ENCODE data around the gene HMGCL.
A peak's percentile ranks its signal among the peaks of the same experiment; 100 is the strongest.

HMGCL gene

DNA sequence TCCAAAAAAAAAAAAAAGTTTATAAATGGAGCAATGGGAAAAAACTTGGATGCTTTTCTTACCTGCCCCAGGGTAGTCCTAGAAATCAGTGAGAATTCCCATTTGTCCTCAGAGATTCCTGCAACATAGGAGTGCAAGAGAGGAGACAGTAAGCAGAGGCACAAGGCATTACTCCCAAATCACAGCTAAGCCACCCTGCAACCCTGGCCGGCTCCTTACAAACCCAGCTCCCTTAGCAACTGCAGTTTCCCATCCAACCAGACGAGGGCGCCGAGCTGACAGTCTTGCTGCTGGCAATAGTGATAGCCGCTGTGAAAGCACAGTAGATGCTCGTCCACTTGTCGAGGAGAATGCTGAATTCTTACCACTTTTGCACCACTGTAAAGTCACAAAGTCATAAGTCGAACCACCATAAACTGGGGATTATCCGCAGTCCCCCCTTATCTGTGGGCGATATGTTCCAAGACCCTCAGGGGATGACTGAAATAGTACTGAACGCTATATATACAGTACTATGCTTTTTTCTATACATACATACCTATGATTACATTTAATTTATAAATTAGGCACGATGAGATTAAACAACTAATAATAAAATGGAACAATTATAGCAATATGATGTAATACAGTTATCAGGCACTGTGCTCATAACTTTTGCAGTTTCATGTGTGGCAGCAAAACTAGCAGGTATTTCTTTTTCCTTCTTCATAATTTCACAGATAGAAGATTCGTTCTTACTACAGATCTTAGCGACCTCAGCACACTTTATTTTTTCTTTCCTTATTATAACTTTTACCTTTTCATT, 53.0 kb downstream of the HMGCL start:
- no peak for DNase-seq (ENCODE audit: extremely low read depth, low read depth)
- H3K4me3 ChIP-seq (replicated peaks; ENCODE audit: low read depth, low read length): no peak overlapping the region
- TF ChIP-seq, protein P1, sequence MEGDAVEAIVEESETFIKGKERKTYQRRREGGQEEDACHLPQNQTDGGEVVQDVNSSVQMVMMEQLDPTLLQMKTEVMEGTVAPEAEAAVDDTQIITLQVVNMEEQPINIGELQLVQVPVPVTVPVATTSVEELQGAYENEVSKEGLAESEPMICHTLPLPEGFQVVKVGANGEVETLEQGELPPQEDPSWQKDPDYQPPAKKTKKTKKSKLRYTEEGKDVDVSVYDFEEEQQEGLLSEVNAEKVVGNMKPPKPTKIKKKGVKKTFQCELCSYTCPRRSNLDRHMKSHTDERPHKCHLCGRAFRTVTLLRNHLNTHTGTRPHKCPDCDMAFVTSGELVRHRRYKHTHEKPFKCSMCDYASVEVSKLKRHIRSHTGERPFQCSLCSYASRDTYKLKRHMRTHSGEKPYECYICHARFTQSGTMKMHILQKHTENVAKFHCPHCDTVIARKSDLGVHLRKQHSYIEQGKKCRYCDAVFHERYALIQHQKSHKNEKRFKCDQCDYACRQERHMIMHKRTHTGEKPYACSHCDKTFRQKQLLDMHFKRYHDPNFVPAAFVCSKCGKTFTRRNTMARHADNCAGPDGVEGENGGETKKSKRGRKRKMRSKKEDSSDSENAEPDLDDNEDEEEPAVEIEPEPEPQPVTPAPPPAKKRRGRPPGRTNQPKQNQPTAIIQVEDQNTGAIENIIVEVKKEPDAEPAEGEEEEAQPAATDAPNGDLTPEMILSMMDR (IDR thresholded peaks at IDR 0.05; ENCODE audit: low read depth, low read length, missing control alignments): peak; percentile 76

DNA sequence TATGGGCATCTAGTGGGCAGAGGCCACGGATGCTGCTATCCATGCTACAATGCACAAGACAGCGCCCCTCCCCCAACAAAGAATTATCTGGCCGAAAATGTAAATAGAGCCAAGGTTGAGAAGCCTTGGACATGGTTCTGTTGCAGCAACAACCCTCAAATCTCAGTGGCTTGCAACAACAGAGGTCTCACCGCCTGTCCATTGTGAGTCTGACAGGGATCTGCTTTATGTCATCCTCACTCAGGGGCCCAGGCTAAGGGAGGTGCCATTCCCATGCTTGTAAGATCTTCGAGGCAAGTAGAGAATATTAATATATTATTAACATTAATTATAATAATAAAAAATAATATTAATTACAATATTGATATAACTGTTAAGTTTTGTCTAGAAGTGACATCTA, 56.5 kb downstream of the HMGCL start:
- H3K4me3 ChIP-seq (replicated peaks; ENCODE audit: low read depth, low read length): no peak overlapping the region
- TF ChIP-seq, protein P1 (IDR thresholded peaks at IDR 0.05; ENCODE audit: low read depth, low read length, missing control alignments): no peak
- DNase-seq (ENCODE audit: extremely low read depth, low read depth): no peak

DNA sequence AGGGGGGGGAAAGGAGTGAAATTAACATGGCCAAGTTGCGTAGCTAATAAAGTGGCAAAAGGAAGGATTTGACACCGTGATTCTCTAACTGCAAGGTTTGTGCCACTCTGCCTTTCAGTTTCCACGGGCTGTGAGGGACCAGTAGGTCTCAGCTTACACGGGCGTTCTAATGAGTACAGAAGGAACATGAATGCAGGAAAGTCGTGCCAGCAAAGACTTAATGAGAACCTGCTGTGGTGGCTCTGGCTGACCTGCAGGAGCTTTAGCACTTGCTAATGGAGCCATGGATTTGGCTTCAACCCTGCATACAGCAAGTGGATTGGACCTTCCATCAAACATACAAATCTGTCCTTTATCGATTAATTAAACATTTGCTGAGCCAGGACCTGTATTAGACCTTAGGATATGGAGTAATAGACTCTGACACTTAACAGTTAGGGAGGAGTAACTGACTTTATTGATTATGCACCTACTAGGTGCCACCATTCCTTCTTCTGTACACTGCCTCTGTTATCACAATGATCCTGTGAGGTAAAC, 62.1 kb downstream of the HMGCL start:
- no peak overlapping the region for H3K4me3 ChIP-seq (replicated peaks; ENCODE audit: low read depth, low read length)
- TF ChIP-seq, protein P1 (IDR thresholded peaks at IDR 0.05; ENCODE audit: low read depth, low read length, missing control alignments): no peak
- no peak for DNase-seq (ENCODE audit: extremely low read depth, low read depth)

DNA sequence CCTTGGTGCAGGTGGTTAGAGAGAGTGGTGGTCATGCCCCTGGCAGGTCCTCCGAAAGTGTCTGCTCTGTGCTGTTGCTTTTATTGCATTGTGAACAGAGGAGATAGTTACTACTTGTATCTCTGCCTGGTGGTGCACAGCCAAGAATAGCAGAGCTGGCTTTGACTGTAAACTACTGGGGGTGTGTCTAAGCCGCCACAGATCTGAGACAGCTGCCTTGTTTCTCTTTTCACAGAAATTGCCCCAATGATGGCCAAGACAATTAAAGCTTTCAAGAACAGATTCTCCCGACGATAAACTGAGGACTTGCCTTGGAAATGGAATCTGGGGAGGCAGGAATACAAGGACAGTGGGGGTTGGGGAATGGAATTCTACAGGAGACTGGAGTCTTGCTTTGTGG, 66.0 kb downstream of the HMGCL start:
- H3K4me3 ChIP-seq (replicated peaks; ENCODE audit: low read depth, low read length): no peak overlapping the region
- DNase-seq (ENCODE audit: extremely low read depth, low read depth): no peak
- TF ChIP-seq, protein P1 (IDR thresholded peaks at IDR 0.05; ENCODE audit: low read depth, low read length, missing control alignments): no peak

DNA sequence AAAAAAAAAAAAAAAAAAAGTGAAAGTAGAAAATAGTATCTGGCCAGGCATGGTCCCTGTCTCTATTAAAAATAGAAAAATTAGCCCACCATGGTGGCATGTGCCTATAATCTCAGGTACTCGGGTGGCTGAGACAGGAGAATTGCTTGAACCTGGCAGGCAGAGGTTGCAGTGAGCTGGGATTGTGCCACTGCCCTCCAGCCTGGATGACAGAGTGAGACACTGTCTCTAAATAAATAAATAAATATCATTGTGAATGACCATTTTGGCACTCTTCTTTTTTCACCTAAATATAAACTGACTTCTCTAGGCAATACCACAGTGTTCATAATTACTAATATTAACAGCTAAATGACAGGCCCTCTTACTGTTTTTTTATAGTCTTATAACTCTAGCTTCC, 67.4 kb downstream of the HMGCL start:
- DNase-seq (ENCODE audit: extremely low read depth, low read depth): no peak
- TF ChIP-seq, protein P1 (IDR thresholded peaks at IDR 0.05; ENCODE audit: low read depth, low read length, missing control alignments): no peak

DNA sequence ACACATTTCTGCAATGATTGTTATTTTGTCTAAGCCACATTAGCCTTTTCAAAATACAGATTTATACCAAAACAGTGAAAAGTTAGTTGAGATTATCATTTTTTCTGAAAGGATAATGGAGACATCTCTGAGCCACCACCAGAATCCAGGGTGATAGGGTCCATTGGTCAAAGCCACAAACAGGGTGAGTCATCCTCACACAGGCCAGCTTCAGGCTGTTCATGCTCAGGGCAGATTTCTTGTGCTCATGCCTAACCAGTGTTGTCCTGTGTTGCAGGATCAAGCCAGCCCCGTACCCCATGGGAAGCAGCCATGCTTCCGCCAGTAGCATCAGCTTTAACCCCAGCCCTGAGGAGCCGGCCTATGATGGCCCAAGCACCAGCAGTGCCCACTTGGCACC, 68.6 kb downstream of the HMGCL start:
- DNase-seq (ENCODE audit: extremely low read depth, low read depth): no peak
- TF ChIP-seq, protein P1 (IDR thresholded peaks at IDR 0.05; ENCODE audit: low read depth, low read length, missing control alignments): no peak
- H3K4me3 ChIP-seq (replicated peaks; ENCODE audit: low read depth, low read length): no peak overlapping the region

More for the DNA sequence above, 67.4 kb downstream of the HMGCL start:
- no peak overlapping the region for H3K4me3 ChIP-seq (replicated peaks; ENCODE audit: low read depth, low read length)

Measured in HFF-Myc (cell line).